Stimulated activated naive CD8-positive, alpha-beta T cell treated with anti-CD3 and anti-CD28 coated beads, Interleukin-15, Interleukin-2, amounts not matched to agents 100 ng/mL and 50 ng/mL, for 24 hours (primary cell): ENCODE measurements around the gene VPS50.
"Not testable (repeated sequence)": the region's sequence is repeated elsewhere in the genome, so short reads cannot be mapped to it uniquely, and the experiment has no call there.

ENCODE experiments used
- H3K27ac Mint-ChIP-seq: one replicate; pipeline ENCODE4 v1.8.0; 2021; ENCODE audit warnings: mild to moderate bottlenecking, mixed read lengths
- H3K27me3 Mint-ChIP-seq: one replicate; pipeline ENCODE4 v1.8.0; 2021; ENCODE audit warnings: mixed read lengths
- H3K36me3 Mint-ChIP-seq: one replicate; pipeline ENCODE4 v1.8.0; 2021; ENCODE audit warnings: low read depth, mixed read lengths
- H3K4me1 Mint-ChIP-seq: one replicate; pipeline ENCODE4 v1.8.0; 2021; ENCODE audit warnings: low read depth, mixed read lengths
- H3K4me3 Mint-ChIP-seq: one replicate; pipeline ENCODE4 v1.8.0; 2021; ENCODE audit warnings: mild to moderate bottlenecking, mixed read lengths
- H3K9me3 Mint-ChIP-seq: one replicate; pipeline ENCODE4 v1.8.0; 2021; ENCODE audit warnings: mixed read lengths

VPS50 gene

GRCh38 chr7:93332172-93332571 is 100.0 kb downstream of the VPS50 start:
- Mint-ChIP-seq H3K4me1 (no peaks in the 10 kb centered on the region), H3K4me3 (no peak overlapping the region), H3K27me3 (no peaks in the 10 kb centered on the region), H3K36me3 (peaks cover 25% of the 10 kb centered on the region), H3K9me3 (no peaks in the 10 kb centered on the region), H3K27ac (no peak overlapping the region)

DNA sequence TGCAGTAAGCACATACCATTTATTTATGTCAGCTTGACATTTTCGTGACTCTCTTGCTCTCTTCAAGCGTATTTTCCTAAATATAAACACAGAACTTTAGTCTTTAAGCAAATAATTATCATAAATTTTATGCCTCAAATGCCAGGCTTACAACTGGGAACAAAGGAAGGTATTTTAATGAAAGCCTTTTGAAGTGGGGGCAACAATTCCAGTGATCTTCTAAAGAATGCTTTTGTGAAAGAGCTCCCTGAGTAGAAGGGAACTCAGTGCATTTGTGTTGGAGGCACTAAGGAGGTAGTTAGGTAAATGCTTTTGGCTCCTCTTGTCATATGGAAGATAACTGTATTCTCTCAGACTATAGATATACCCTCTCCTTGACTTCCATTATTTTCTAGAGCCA is 104.9 kb downstream of the VPS50 start:
- Mint-ChIP-seq H3K36me3 (peaks cover 49% of the 10 kb centered on the region), H3K27ac (no peak overlapping the region), H3K9me3 (peaks cover 3% of the 10 kb centered on the region), H3K27me3 (no peaks in the 10 kb centered on the region), H3K4me1 (no peaks in the 10 kb centered on the region), H3K4me3 (no peak overlapping the region)

DNA sequence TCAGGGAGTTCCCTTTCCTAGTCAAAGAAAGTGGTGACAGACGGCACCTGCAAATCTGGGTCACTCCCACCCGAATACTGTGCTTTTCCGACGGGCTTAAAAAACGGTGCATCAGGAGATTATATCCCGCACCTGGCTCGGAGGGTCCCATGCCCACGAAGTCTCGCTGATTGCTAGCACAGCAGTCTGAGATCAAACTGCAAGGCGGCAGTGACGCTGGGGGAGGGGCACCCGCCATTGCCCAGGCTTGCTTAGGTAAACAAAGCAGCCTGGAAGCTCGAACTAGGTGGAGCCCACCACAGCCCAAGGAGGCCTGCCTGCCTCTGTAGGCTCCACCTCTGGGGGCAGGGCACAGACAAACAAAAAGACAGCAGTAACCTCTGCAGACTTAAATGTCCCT is 110.0 kb downstream of the VPS50 start:
- H3K4me3 Mint-ChIP-seq, H3K4me1 Mint-ChIP-seq, H3K27ac Mint-ChIP-seq, H3K27me3 Mint-ChIP-seq, H3K9me3 Mint-ChIP-seq: not testable (repeated sequence)
- peaks cover 40% of the 10 kb centered on the region for H3K36me3 Mint-ChIP-seq

GRCh38 chr7:93350338-93350737 is 118.2 kb downstream of the VPS50 start:
- Mint-ChIP-seq H3K36me3 (peaks cover 21% of the 10 kb centered on the region), H3K27ac (peak overlapping the region; percentile 57)

DNA sequence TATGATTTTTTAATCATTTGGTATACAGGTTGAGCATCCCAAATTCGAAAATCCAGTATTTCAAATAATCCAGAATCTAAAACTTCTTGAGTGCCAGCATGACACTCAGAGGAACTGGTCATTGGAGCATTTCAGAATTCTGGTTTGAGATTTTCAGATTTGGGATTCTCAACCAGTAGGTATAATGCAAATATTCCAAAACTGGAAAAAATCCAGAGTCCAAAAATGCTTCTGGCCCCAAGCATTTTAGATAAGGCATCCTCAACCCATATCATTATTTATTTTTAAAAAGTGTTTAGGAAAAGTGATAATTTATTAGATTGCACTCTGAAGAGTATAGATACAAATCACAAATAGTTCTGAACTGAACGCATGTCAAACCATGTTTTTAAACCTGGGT is 120.7 kb downstream of the VPS50 start:
- Mint-ChIP-seq H3K36me3 (peaks cover 28% of the 10 kb centered on the region), H3K9me3 (no peaks in the 10 kb centered on the region), H3K27me3 (no peaks in the 10 kb centered on the region), H3K27ac (no peak overlapping the region), H3K4me3 (no peak overlapping the region), H3K4me1 (no peaks in the 10 kb centered on the region)

More at GRCh38 chr7:93350338-93350737, 118.2 kb downstream of the VPS50 start:
- no peak overlapping the region for H3K4me3 Mint-ChIP-seq
- no peaks in the 10 kb centered on the region for H3K4me1 Mint-ChIP-seq
- no peaks in the 10 kb centered on the region for H3K9me3 Mint-ChIP-seq
- no peaks in the 10 kb centered on the region for H3K27me3 Mint-ChIP-seq

DNA sequence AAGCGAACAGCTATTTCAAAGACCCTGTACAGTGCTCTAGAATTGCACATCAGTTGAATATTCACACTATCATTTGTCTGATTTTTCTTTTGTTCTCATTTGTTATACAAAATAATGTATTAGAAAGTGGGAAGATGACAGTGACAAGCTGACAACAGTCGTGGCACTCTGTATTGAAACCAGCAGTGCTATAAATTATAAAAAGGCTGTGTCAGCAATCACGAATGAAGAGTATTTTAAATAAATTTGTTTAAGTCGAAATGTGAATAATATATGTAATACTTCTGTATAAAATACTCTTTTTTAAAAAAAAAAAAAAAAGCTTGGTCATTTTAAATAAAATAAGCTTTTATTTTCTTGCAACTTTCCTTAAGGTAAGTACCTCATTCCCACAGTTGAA is 122.6 kb downstream of the VPS50 start:
- Mint-ChIP-seq H3K9me3 (no peaks in the 10 kb centered on the region), H3K36me3 (peaks cover 28% of the 10 kb centered on the region), H3K27ac (no peak overlapping the region), H3K27me3 (no peaks in the 10 kb centered on the region), H3K4me3 (no peak overlapping the region), H3K4me1 (no peaks in the 10 kb centered on the region)

- no peak overlapping the region for H3K4me3 Mint-ChIP-seq
- no peaks in the 10 kb centered on the region for H3K9me3 Mint-ChIP-seq
- no peaks in the 10 kb centered on the region for H3K27me3 Mint-ChIP-seq
- H3K27ac Mint-ChIP-seq: no peak overlapping the region
- peaks cover 21% of the 10 kb centered on the region for H3K36me3 Mint-ChIP-seq
- no peaks in the 10 kb centered on the region for H3K4me1 Mint-ChIP-seq
Measured at GRCh38 chr7:93359520-93360198, 127.5 kb downstream of the VPS50 start.

GRCh38 chr7:93361853-93362252 is 129.7 kb downstream of the VPS50 start:
- Mint-ChIP-seq H3K36me3 (peaks cover 20% of the 10 kb centered on the region), H3K9me3 (no peaks in the 10 kb centered on the region), H3K27me3 (no peaks in the 10 kb centered on the region), H3K4me3 (no peak overlapping the region), H3K27ac (no peak overlapping the region), H3K4me1 (no peaks in the 10 kb centered on the region)

DNA sequence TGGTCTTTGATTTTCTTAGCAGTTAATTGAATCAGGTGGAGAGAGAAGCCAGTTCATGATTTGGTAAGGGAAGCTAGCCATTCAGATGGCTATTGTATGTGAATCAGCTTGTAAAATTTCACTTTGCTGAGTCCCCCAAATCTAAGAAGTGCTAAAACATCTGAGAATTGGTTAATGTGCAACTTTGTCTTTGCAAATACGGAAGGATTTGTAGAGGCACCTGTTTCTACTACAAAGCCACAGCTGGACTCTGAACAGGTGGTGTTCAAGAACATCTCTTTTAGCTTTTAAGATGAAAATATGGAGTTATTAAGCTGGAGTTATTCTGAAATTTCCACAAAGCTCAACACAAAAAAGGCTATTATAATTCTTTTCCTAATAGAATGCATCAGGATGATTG is 132.6 kb downstream of the VPS50 start:
- Mint-ChIP-seq H3K27me3 (peaks cover 5% of the 10 kb centered on the region), H3K4me1 (no peaks in the 10 kb centered on the region), H3K4me3 (no peak overlapping the region), H3K36me3 (no peaks in the 10 kb centered on the region), H3K27ac (no peak overlapping the region), H3K9me3 (no peaks in the 10 kb centered on the region)

DNA sequence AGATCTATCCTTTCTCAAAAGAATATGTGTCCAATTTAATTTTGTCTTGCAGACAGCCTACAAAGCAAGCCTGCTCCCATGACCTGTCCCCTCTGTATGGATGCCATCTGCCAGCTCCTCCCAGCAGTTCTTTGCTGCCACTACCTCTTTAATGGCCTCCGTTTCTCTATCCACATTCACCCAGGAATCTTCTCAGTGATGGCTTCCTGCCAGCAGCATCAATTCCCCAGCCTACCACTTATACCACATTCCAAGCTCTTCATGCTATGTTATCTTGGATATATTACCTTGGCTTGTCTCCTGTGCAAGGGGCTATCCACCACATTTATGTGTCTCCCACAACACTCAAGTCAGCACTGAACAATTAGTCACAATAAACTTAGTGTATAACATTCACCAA is 133.2 kb downstream of the VPS50 start:
- peaks cover 5% of the 10 kb centered on the region for H3K27me3 Mint-ChIP-seq
- no peaks in the 10 kb centered on the region for H3K9me3 Mint-ChIP-seq
- no peak overlapping the region for H3K4me3 Mint-ChIP-seq
- H3K27ac Mint-ChIP-seq: no peak overlapping the region
- H3K36me3 Mint-ChIP-seq: no peaks in the 10 kb centered on the region
- no peaks in the 10 kb centered on the region for H3K4me1 Mint-ChIP-seq

DNA sequence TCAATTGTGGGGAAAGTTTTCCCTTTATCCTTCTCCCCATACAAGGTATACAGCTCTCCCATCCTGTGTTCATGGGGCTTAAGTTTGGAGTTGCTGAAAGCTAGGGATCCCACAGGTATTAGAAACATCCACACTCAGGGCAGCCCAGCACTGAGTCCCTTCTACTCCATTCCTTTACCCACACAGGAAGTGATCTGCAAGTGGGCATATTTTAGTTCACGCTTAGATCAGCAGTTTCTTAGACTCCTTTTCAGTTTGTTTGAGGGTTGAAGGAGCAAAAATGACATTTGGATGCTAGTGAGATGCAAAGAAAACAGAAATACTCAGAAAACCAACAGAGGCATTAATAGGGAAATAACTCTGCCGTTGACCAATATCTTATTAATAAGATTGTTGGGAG is 134.7 kb downstream of the VPS50 start:
- Mint-ChIP-seq H3K27ac (no peak overlapping the region), H3K4me3 (no peak overlapping the region)

GRCh38 chr7:93367254-93367653 is 135.1 kb downstream of the VPS50 start:
- H3K36me3 Mint-ChIP-seq: no peaks in the 10 kb centered on the region
- no peak overlapping the region for H3K4me3 Mint-ChIP-seq
- no peak overlapping the region for H3K27ac Mint-ChIP-seq
- no peaks in the 10 kb centered on the region for H3K9me3 Mint-ChIP-seq
- H3K27me3 Mint-ChIP-seq: peaks cover 10% of the 10 kb centered on the region
- H3K4me1 Mint-ChIP-seq: no peaks in the 10 kb centered on the region

More for the DNA sequence above, 134.7 kb downstream of the VPS50 start:
- no peaks in the 10 kb centered on the region for H3K36me3 Mint-ChIP-seq
- no peaks in the 10 kb centered on the region for H3K9me3 Mint-ChIP-seq
- H3K4me1 Mint-ChIP-seq: no peaks in the 10 kb centered on the region
- peaks cover 8% of the 10 kb centered on the region for H3K27me3 Mint-ChIP-seq

GRCh38 chr7:93370937-93371336 is 138.8 kb downstream of the VPS50 start:
- not testable (repeated sequence) for H3K4me1 Mint-ChIP-seq, H3K36me3 Mint-ChIP-seq, H3K27ac Mint-ChIP-seq, H3K4me3 Mint-ChIP-seq, H3K9me3 Mint-ChIP-seq
- peaks cover 20% of the 10 kb centered on the region for H3K27me3 Mint-ChIP-seq

DNA sequence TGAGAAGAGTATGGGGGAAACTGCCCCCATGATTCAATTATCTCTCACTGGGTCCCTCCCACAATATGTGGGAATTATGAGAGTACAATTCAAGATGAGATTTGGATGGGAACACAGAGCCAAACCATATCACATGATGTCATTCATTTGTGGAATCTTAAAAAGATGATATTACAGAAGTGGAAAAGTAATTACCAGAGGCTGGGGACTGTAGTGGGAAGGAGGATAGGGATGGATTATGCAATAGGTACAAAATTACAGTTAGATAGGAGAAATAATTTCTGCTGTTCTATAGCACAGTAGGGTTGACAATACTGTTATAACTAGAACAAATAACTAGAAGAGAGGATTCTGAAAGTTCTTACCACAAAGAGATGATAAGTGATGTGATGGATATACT is 141.4 kb downstream of the VPS50 start:
- Mint-ChIP-seq H3K27ac (no peak overlapping the region), H3K9me3 (no peaks in the 10 kb centered on the region), H3K4me1 (no peaks in the 10 kb centered on the region), H3K27me3 (peaks cover 25% of the 10 kb centered on the region), H3K4me3 (no peak overlapping the region), H3K36me3 (no peaks in the 10 kb centered on the region)

- Mint-ChIP-seq H3K4me1 (no peaks in the 10 kb centered on the region), H3K4me3 (no peak overlapping the region), H3K36me3 (no peaks in the 10 kb centered on the region), H3K27me3 (peaks cover 20% of the 10 kb centered on the region), H3K9me3 (no peaks in the 10 kb centered on the region), H3K27ac (no peak overlapping the region)
Measured at GRCh38 chr7:93374345-93374940, 142.3 kb downstream of the VPS50 start.

- no peaks in the 10 kb centered on the region for H3K36me3 Mint-ChIP-seq
- no peaks in the 10 kb centered on the region for H3K9me3 Mint-ChIP-seq
- H3K4me3 Mint-ChIP-seq: no peak overlapping the region
- no peak overlapping the region for H3K27ac Mint-ChIP-seq
- peaks cover 26% of the 10 kb centered on the region for H3K27me3 Mint-ChIP-seq
- H3K4me1 Mint-ChIP-seq: no peaks in the 10 kb centered on the region
Measured at GRCh38 chr7:93375603-93376002, 143.4 kb downstream of the VPS50 start.
